GM04503 (cell line): ENCODE data around the gene SLC8A1.
"Not testable (repeated sequence)": the region's sequence is repeated elsewhere in the genome, so short reads cannot be mapped to it uniquely, and the experiment has no call there.

Experiments
- DNase-seq: peaks from one replicate; pipeline ENCODE4 v3.0.0-alpha.2; 2012; ENCODE audit warnings: low read depth

SLC8A1 gene

GRCh38 chr2:40103590-40103989 is 348.3 kb downstream of the SLC8A1 start:
- DNase-seq: peak; percentile 64

- DNase-seq: peak; percentile 91
These were observed 348.7 kb downstream of the SLC8A1 start for GRCh38 chr2:40103163-40103562.

- DNase-seq: no peak
These were observed 349.4 kb downstream of the SLC8A1 start for GRCh38 chr2:40102447-40102846.

GRCh38 chr2:40101131-40101575 is 350.7 kb downstream of the SLC8A1 start:
- peak; percentile 79 for DNase-seq

- DNase-seq: no peak
These were observed 351.2 kb downstream of the SLC8A1 start for GRCh38 chr2:40100676-40101075.

- no peak for DNase-seq
These were observed 353.0 kb downstream of the SLC8A1 start for GRCh38 chr2:40098786-40099470.

- peak; percentile 73 for DNase-seq
These were observed 354.1 kb downstream of the SLC8A1 start for GRCh38 chr2:40097691-40098385.

DNA sequence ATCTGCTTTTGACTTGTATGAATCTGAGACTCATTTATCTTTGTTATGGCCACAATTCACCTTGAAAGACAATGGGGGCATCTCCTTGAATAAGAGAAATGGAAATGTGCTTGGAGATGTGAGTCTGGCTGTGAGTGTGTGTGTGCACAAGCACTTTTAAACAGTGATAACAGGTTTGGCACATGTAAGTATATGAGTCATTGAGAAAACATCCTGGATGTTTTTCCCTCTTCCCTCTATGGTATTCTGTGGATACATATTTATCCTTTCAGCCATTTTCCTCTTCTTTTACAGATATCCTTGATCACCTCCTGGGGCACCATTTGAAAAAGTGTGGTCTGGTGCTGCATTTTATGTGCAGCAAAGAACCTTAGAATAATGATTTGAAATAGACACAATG is 355.5 kb downstream of the SLC8A1 start:
- no peak for DNase-seq

DNA sequence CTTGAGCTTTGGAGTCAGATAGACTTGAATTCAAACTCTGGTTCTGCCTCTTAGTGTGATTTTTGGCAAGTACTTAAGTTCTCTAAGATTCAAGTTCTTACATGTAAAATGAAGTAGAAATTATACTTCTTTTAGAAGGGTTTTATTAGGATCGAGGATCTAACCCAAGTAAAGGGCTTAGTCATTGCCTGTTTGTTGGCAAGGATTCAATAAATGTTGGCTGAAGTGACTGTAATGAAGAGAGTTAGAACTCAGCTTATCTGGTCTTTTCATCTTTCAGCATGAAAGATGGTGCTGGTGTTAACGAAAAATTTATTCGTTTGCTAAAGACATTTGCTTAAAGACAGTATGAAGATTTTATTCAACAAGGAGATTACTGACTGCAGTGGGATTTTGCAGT is 356.9 kb downstream of the SLC8A1 start:
- DNase-seq: peak; percentile 59

DNA sequence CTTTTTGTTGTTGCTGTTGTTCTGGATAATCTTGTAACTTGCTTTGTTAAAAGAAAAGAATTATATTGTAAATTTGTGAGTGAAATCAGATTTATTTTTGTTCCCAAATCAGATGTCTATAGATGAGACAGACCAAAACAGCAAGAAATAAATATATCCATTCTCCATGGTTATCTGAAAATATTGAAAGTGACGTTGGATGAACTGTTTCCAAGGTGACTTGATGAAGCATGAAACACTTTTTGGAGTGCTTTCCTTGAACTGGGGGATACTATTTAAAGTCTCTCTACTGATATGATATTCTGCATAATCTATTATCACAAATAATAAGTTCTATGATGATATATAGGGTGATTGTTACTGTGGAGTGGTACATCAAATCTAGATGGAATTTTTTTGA is 357.4 kb downstream of the SLC8A1 start:
- DNase-seq: no peak

- DNase-seq: peak; percentile 82
These were observed 358.7 kb downstream of the SLC8A1 start for GRCh38 chr2:40093021-40093675.

DNA sequence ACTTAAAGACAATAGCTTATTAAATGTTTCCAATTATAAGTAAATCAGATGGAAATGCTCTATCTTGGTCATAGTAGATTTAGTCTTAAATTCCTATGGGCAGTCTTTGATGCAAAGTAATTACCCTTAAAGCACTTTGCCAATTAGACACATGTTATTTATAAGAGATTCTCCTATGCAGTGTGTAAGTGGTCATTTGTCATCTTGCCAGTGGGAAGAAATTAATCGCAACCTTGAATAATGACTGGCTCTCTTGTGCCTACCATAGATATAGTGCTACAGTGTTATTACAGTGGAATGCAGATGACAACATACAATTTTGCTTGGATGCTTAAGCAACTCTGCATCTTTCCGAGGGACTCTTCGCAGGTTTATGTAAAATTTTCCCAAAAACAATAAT is 361.8 kb downstream of the SLC8A1 start:
- DNase-seq: no peak

DNA sequence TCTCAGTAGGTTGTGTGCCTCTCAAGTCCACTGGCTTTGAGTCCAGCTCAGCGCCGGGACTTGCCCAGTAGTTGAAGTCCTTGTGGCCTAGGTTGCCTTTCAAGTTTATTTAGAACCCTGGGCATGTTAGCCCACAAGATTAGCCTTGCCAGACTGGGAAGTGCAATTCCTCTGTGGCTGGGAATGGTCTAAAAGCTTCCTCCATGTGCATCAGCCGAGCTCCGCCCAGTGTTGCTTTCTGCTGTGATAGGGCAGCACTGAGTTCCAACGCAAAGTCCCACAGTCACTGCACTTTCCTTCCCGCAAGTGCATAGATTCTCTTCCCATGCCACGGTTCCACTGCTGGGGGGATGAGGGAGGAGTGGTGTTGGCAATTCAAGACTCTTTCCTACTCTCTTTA is 364.0 kb downstream of the SLC8A1 start:
- DNase-seq: no peak

- no peak for DNase-seq
These were observed 364.5 kb downstream of the SLC8A1 start for GRCh38 chr2:40087434-40087833.

DNA sequence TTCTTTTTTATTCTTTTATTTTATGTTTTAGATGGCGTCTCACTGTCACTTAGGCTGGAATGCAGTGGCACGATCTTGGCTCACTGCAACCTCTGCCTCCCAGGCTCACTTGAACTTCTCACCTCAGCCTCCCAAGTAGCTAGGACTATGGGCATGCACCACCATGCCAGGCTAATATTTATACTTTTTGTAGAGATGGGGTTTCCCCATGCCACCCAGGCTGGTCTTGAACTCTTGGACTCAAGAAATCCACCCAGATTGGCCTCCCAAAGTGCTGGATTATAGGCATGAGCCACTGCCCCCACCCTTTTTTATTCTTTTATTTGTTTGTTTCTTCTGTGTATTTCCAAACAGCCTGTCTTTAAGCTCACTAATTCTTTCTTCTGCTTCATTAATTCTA is 366.1 kb downstream of the SLC8A1 start:
- no peak for DNase-seq

DNA sequence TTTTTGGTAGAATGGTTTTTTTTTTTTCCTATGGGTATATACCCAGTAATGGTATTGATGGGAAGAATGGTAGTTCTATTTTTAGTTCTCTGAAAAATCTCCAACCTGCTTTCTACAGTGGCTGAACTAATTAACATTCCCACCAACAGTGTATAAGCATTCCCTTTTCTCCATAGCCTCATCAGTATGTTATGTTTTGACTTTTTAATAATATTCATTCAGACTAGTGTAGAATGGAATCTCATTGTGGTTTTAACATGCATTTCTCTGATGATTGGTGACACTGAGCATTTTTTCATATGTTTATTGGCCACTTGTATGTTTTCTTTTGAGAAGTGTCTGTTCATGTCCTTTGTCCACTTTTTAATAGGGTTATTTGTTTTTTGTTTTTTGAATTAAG is 378.6 kb downstream of the SLC8A1 start:
- DNase-seq: not testable (repeated sequence)

DNA sequence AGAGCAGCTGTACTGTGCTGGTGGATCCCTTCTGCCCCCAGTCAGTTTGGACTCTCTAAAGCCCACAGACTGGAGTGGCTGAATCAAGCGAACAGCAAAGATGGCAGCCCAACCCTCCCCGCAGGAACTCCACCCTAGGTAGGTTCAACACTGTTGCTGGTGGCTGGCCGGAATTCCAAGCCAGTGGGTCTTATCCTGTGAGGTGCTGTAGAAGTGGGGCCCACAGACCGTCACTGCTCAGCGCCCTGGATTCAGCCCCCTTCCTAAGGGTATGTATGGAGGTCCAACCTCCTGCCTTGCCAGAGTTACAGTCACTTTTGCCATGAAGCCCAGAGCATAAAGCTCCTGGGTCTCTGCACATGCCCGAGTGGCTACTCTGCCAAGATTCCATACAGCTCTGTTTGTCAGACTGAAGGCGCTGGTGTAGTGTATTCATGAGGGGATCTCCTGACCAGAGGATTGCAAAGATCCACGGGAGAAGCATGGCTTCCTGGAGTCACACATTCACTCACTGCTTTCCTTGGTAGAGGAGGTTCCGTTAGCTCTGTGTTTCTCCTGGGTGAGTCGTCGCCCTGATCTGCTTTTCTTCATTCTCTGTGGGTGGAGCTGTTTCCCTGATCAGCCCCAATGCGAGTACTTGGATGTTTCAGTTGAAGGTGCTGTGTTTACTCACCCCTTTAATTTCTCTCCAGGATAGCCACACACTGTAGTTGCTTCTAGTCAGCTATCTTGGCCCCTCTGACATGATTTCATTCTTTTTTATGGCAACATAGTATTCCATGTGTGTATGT is 379.3 kb downstream of the SLC8A1 start:
- no peak for DNase-seq

- no peak for DNase-seq
These were observed 389.5 kb downstream of the SLC8A1 start for GRCh38 chr2:40062381-40062780.

DNA sequence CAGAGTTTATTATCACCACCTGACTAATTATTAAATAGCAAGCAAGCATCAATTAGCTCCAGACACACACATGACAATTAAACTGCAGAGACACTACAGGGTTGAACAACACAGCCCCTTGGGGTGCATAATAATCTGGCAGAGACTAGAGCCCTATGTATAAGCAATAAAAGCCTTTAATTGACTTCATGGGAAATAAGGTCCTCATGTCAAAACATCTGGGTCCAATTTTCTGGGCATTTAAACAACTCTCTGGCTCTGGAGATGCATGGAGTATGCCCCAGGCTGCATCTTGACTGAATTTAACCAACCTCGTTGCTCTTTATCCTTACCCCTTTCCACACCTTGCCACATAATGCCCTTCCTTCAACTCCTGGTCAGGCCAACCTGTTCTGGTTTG is 402.1 kb downstream of the SLC8A1 start:
- DNase-seq: no peak

DNA sequence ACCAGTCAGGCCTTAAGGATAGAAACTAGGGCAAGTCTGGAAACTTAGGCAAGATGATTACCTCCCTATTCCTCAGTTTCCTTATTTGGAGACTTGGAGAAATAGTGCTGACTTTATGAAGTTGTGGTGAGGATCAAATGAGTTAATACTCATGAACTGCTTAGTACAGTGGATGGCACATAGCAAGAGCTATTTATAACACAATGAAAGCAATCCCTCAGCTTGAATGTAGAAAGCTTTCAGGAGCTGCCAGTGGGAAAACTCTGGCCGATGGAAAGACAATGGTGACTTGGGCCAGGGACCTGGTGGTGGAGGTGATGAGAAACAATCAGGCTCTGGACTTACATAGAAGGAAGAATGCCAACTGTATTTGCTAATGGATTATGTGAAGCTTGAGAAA is 403.4 kb downstream of the SLC8A1 start:
- no peak for DNase-seq

- no peak for DNase-seq
These were observed 404.5 kb downstream of the SLC8A1 start for GRCh38 chr2:40047406-40047805.
